Uterus (tissue), 4 donors: ENCODE results near the gene RAI1. TPM values are rescaled to one million over a fixed set of nuclear protein-coding genes. Genes with fewer than 3 reads are reported as not detected.

Experiments
- DNase-seq, 2 donors: peaks; one replicate each; pipeline ENCODE4 v3.0.0-alpha.2; 2019 to 2020
- H3K27ac ChIP-seq, 2 donors: fragments of 200-600 bp; sonication (generic); 1 replicate in 1 of 2; 2 replicates in 1 of 2; pipeline ENCODE4 v1.5.1; 2016 to 2018
- H3K27me3 ChIP-seq, 2 donors: fragments of 200-600 bp; sonication (generic); one replicate each; pipeline ENCODE4 v1.5.1; 2018 to 2019; ENCODE audit warnings: control low read depth in 1 of 2
- H3K36me3 ChIP-seq, 2 donors: fragments of 200-600 bp; sonication (generic); one replicate each; pipeline ENCODE4 v1.5.1; 2019; ENCODE audit warnings: control low read depth in 1 of 2
- H3K4me1 ChIP-seq, 2 donors: fragments of 200-600 bp; sonication (generic); one replicate each; pipeline ENCODE4 v1.5.1; 2018 to 2019; ENCODE audit warnings: control low read depth in 1 of 2
- H3K4me3 ChIP-seq, 2 donors: fragments of 200-600 bp; sonication (generic); 1 replicate in 1 of 2; 2 replicates in 1 of 2; pipeline ENCODE4 v1.5.1; 2018 to 2019; ENCODE audit warnings: mild to moderate bottlenecking in 1 of 2
- H3K9me3 ChIP-seq, 2 donors: fragments of 200-600 bp; sonication (generic); one replicate each; pipeline ENCODE4 v1.5.1; 2019; ENCODE audit warnings: control low read depth in 1 of 2
- POLR2A ChIP-seq, 2 donors: fragments of 450-650 bp; IDR thresholded peaks; one replicate each; pipeline ENCODE4 v1.6.1; 2016; ENCODE audit warnings: antibody characterized with exemption in 2 of 2, mild to moderate bottlenecking in 1 of 2, moderate library complexity in 1 of 2
- intact Hi-C: fragments of 100-400 bp; cut with DNase I; formaldehyde crosslinking; loops from one replicate; pipeline ENCODE4 v1.15.1; 2023; ENCODE audit warnings: low total_unique reads
- total RNA-seq, 4 donors: library from RNA; depleted of rRNA in 3 of 4; stranded (reverse); fragments of >200 nt in 3 of 4; gene quantifications; one replicate each; pipeline versions ENCODE4 v1.1.0 to v1.2.4, GENCODE V29; 2014 to 2023
- TF ChIP-seq, protein P1 (sequence below), 4 experiments: fragments of 200-600 bp in 2 of 4; fragments of 450-650 bp in 2 of 4; sonication (generic) in 2 of 4; IDR thresholded peaks; one replicate each; pipeline ENCODE4 v1.5.1; 2016 to 2019; ENCODE audit warnings: antibody characterized with exemption in 4 of 4, mild to moderate bottlenecking in 2 of 4, moderate library complexity in 1 of 4
- donor health status: DM: yes; HTN: yes; CAD: no.

Gene RAI1
- total RNA-seq, 4 donors from 2014 or later, result 10.0 to 66.1 (median 15.3) TPM

DNA sequence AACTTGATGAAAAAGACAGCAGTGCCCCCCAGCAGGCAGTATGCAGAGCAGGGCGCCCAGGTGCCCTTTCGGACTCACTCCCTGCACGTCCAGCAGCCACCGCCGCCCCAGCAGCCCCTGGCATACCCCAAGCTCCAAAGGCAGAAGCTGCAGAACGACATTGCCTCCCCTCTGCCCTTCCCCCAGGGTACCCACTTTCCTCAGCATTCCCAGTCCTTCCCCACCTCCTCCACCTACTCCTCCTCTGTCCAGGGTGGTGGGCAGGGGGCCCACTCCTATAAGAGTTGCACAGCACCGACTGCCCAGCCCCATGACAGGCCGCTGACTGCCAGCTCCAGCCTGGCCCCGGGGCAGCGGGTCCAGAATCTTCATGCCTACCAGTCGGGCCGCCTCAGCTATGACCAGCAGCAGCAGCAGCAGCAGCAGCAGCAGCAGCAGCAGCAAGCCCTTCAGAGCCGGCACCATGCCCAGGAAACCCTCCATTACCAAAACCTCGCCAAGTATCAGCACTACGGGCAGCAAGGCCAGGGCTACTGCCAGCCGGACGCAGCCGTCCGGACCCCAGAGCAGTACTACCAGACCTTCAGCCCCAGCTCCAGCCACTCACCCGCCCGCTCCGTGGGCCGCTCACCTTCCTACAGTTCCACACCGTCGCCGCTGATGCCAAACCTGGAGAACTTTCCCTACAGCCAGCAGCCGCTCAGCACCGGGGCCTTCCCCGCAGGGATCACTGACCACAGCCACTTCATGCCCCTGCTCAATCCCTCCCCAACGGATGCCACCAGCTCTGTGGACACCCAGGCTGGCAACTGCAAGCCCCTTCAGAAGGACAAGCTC, 112.3 kb downstream of the RAI1 start:
- intact Hi-C loops, result no loop called here
- Histone ChIP-seq H3K27ac (peak overlapping the region; percentile 53 to 55), H3K27me3 (no peaks in the 10 kb centered on the region), H3K9me3 (no peaks in the 10 kb centered on the region), H3K36me3 (no peaks in the 10 kb centered on the region), H3K4me3 (no peak overlapping the region), H3K4me1 (peaks cover 0 to 12% of the 10 kb centered on the region in 2 donors)
- no peak for DNase-seq
- TF ChIP-seq, protein P1, sequence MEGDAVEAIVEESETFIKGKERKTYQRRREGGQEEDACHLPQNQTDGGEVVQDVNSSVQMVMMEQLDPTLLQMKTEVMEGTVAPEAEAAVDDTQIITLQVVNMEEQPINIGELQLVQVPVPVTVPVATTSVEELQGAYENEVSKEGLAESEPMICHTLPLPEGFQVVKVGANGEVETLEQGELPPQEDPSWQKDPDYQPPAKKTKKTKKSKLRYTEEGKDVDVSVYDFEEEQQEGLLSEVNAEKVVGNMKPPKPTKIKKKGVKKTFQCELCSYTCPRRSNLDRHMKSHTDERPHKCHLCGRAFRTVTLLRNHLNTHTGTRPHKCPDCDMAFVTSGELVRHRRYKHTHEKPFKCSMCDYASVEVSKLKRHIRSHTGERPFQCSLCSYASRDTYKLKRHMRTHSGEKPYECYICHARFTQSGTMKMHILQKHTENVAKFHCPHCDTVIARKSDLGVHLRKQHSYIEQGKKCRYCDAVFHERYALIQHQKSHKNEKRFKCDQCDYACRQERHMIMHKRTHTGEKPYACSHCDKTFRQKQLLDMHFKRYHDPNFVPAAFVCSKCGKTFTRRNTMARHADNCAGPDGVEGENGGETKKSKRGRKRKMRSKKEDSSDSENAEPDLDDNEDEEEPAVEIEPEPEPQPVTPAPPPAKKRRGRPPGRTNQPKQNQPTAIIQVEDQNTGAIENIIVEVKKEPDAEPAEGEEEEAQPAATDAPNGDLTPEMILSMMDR (IDR thresholded peaks at IDR 0.05), result no peak
- no peak for TF ChIP-seq POLR2A (IDR thresholded peaks at IDR 0.05)

DNA sequence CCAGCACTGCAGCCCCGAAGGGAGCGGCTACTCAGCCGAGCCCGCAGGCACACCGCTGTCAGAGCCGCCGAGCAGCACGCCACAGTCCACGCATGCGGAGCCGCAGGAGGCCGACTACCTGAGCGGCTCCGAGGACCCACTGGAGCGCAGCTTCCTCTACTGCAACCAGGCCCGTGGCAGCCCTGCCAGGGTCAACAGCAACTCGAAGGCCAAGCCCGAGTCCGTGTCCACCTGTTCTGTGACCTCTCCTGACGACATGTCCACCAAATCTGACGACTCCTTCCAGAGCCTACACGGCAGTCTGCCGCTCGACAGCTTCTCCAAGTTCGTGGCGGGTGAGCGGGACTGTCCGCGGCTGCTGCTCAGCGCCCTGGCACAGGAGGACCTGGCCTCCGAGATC, 113.1 kb downstream of the RAI1 start:
- TF ChIP-seq, protein P1 (IDR thresholded peaks at IDR 0.05), result no peak
- no peak for TF ChIP-seq POLR2A (IDR thresholded peaks at IDR 0.05)
- H3K4me3 ChIP-seq, result no peak overlapping the region
- H3K4me1 ChIP-seq, result peaks cover 0 to 12% of the 10 kb centered on the region in 2 donors
- H3K27me3 ChIP-seq, result no peaks in the 10 kb centered on the region
- no peaks in the 10 kb centered on the region for H3K9me3 ChIP-seq
- H3K27ac ChIP-seq, result no peak overlapping the region
- intact Hi-C loops, result no loop called here
- DNase-seq, result no peak
- no peaks in the 10 kb centered on the region for H3K36me3 ChIP-seq

GRCh38 chr17:17795296-17795695, 114.0 kb downstream of the RAI1 start:
- Histone ChIP-seq H3K36me3 (no peaks in the 10 kb centered on the region), H3K9me3 (no peaks in the 10 kb centered on the region), H3K27me3 (no peaks in the 10 kb centered on the region), H3K4me1 (peaks cover 0 to 12% of the 10 kb centered on the region in 2 donors), H3K4me3 (no peak overlapping the region), H3K27ac (no peak overlapping the region)
- DNase-seq, result no peak
- TF ChIP-seq, protein P1 (IDR thresholded peaks at IDR 0.05), result no peak
- no peak for TF ChIP-seq POLR2A (IDR thresholded peaks at IDR 0.05)
- intact Hi-C loops, result no loop called here

DNA sequence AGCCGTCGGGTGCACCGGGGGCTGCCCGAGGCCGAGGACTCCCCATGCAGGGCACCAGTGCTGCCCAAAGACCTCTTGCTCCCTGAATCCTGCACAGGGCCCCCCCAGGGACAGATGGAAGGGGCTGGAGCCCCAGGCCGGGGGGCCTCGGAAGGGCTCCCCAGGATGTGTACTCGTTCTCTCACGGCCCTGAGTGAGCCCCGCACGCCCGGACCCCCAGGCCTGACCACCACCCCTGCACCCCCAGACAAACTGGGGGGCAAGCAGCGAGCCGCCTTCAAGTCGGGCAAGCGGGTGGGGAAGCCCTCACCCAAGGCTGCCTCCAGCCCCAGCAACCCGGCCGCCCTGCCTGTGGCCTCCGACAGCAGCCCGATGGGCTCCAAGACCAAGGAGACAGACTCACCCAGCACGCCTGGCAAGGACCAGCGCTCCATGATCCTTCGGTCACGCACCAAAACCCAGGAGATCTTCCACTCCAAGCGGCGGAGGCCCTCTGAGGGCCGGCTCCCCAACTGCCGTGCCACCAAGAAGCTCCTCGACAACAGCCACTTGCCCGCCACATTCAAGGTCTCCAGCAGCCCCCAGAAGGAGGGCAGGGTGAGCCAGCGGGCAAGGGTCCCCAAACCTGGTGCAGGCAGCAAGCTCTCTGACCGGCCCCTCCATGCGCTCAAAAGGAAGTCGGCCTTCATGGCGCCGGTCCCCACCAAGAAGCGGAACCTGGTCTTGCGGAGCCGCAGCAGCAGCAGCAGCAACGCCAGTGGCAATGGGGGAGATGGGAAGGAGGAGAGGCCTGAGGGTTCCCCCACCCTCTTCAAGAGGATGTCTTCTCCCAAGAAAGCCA, 114.9 kb downstream of the RAI1 start:
- Histone ChIP-seq H3K27me3 (no peaks in the 10 kb centered on the region), H3K36me3 (no peaks in the 10 kb centered on the region), H3K27ac (no peak overlapping the region), H3K4me1 (peaks cover 0 to 7% of the 10 kb centered on the region in 2 donors), H3K4me3 (no peak overlapping the region), H3K9me3 (no peaks in the 10 kb centered on the region)
- DNase-seq, result no peak
- TF ChIP-seq, protein P1 (IDR thresholded peaks at IDR 0.05), result no peak
- no peak for TF ChIP-seq POLR2A (IDR thresholded peaks at IDR 0.05)
- intact Hi-C loops, result no loop called here

DNA sequence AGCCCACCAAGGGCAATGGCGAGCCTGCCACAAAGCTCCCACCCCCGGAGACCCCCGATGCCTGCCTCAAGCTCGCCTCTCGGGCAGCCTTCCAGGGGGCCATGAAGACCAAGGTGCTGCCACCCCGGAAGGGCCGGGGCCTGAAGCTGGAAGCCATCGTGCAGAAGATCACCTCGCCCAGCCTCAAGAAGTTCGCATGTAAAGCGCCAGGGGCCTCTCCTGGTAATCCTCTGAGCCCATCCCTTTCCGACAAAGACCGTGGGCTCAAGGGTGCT, 115.5 kb downstream of the RAI1 start:
- Histone ChIP-seq H3K9me3 (no peaks in the 10 kb centered on the region), H3K36me3 (no peaks in the 10 kb centered on the region), H3K4me3 (no peak overlapping the region), H3K27me3 (no peaks in the 10 kb centered on the region), H3K4me1 (peaks cover 0 to 7% of the 10 kb centered on the region in 2 donors), H3K27ac (no peak overlapping the region)
- no peak for DNase-seq
- TF ChIP-seq, protein P1 (IDR thresholded peaks at IDR 0.05), result no peak
- no peak for TF ChIP-seq POLR2A (IDR thresholded peaks at IDR 0.05)
- intact Hi-C loops, result no loop called here
